T-helper 1 cell treated with Interleukin-12 subunit alpha and Interleukin-12 subunit beta and Interleukin-4 antibody, amounts not matched to agents 30 μg/mL and 1 μg/mL, for 36 hours (primary cell): Measurements from ENCODE around the gene DENND1C.

ENCODE experiments used
- H3K27ac Mint-ChIP-seq: one replicate; pipeline ENCODE4 v1.8.0; 2021; ENCODE audit warnings: mild to moderate bottlenecking, mixed read lengths
- H3K27me3 Mint-ChIP-seq: one replicate; pipeline ENCODE4 v1.8.0; 2021; ENCODE audit warnings: low read depth, mixed read lengths
- H3K36me3 Mint-ChIP-seq: one replicate; pipeline ENCODE4 v1.8.0; 2021; ENCODE audit warnings: low read depth, mixed read lengths
- H3K4me1 Mint-ChIP-seq: one replicate; pipeline ENCODE4 v1.8.0; 2021; ENCODE audit warnings: low read depth, mixed read lengths
- H3K4me3 Mint-ChIP-seq: one replicate; pipeline ENCODE4 v1.8.0; 2021; ENCODE audit warnings: mild to moderate bottlenecking, moderate library complexity, mixed read lengths
- H3K9me3 Mint-ChIP-seq: one replicate; pipeline ENCODE4 v1.8.0; 2021; ENCODE audit warnings: mixed read lengths

DENND1C gene

GRCh38 chr19:6498294-6499036 lies 16.9 kb upstream of the DENND1C start:
- no peak overlapping the region for H3K4me3 Mint-ChIP-seq
- H3K27me3 Mint-ChIP-seq, result peaks cover 18% of the 10 kb centered on the region
- no peak overlapping the region for H3K27ac Mint-ChIP-seq

GRCh38 chr19:6495947-6496346 lies 14.4 kb upstream of the DENND1C start:
- Mint-ChIP-seq H3K36me3 (peaks cover 3% of the 10 kb centered on the region), H3K4me3 (no peak overlapping the region), H3K27ac (no peak overlapping the region), H3K27me3 (peaks cover 7% of the 10 kb centered on the region), H3K9me3 (peaks cover 5% of the 10 kb centered on the region), H3K4me1 (peaks cover 9% of the 10 kb centered on the region)

More at GRCh38 chr19:6498294-6499036, 16.9 kb upstream of the DENND1C start:
- Mint-ChIP-seq H3K9me3 (no peaks in the 10 kb centered on the region), H3K4me1 (peaks cover 12% of the 10 kb centered on the region), H3K36me3 (peaks cover 2% of the 10 kb centered on the region)

- Mint-ChIP-seq H3K4me1 (peaks cover 11% of the 10 kb centered on the region), H3K36me3 (peaks cover 3% of the 10 kb centered on the region), H3K27ac (no peak overlapping the region), H3K4me3 (no peak overlapping the region), H3K9me3 (peaks cover 5% of the 10 kb centered on the region), H3K27me3 (no peaks in the 10 kb centered on the region)
Observed at GRCh38 chr19:6494438-6495036, 12.9 kb upstream of the DENND1C start.

- Mint-ChIP-seq H3K36me3 (peaks cover 3% of the 10 kb centered on the region), H3K27me3 (no peaks in the 10 kb centered on the region), H3K4me3 (no peak overlapping the region), H3K9me3 (peaks cover 5% of the 10 kb centered on the region), H3K27ac (no peak overlapping the region), H3K4me1 (peaks cover 9% of the 10 kb centered on the region)
Observed at GRCh38 chr19:6491802-6492592, 10.4 kb upstream of the DENND1C start.

GRCh38 chr19:6490134-6490533 lies 8.5 kb upstream of the DENND1C start:
- H3K4me3 Mint-ChIP-seq, result peak overlapping the region; percentile 56
- peaks cover 5% of the 10 kb centered on the region for H3K9me3 Mint-ChIP-seq
- peaks cover 9% of the 10 kb centered on the region for H3K4me1 Mint-ChIP-seq
- peaks cover 3% of the 10 kb centered on the region for H3K36me3 Mint-ChIP-seq
- H3K27ac Mint-ChIP-seq, result peak overlapping the region; percentile 37
- H3K27me3 Mint-ChIP-seq, result no peaks in the 10 kb centered on the region

GRCh38 chr19:6489278-6490061 lies 7.9 kb upstream of the DENND1C start:
- H3K9me3 Mint-ChIP-seq, result peaks cover 5% of the 10 kb centered on the region
- peak overlapping the region; percentile 56 for H3K4me3 Mint-ChIP-seq
- H3K27ac Mint-ChIP-seq, result peak overlapping the region; percentile 57

GRCh38 chr19:6484831-6485230 lies 3.2 kb upstream of the DENND1C start:
- Mint-ChIP-seq H3K9me3 (no peaks in the 10 kb centered on the region), H3K36me3 (peaks cover 2% of the 10 kb centered on the region), H3K4me1 (peaks cover 30% of the 10 kb centered on the region), H3K27ac (no peak overlapping the region), H3K27me3 (no peaks in the 10 kb centered on the region), H3K4me3 (no peak overlapping the region)

More at GRCh38 chr19:6489278-6490061, 7.9 kb upstream of the DENND1C start:
- peaks cover 9% of the 10 kb centered on the region for H3K4me1 Mint-ChIP-seq
- peaks cover 2% of the 10 kb centered on the region for H3K36me3 Mint-ChIP-seq
- H3K27me3 Mint-ChIP-seq, result no peaks in the 10 kb centered on the region

GRCh38 chr19:6484230-6484629 lies 2.6 kb upstream of the DENND1C start:
- Mint-ChIP-seq H3K9me3 (no peaks in the 10 kb centered on the region), H3K4me1 (peaks cover 26% of the 10 kb centered on the region), H3K36me3 (peaks cover 2% of the 10 kb centered on the region), H3K4me3 (no peak overlapping the region), H3K27ac (no peak overlapping the region), H3K27me3 (no peaks in the 10 kb centered on the region)

- no peak overlapping the region for H3K27ac Mint-ChIP-seq
- peaks cover 25% of the 10 kb centered on the region for H3K4me1 Mint-ChIP-seq
- H3K36me3 Mint-ChIP-seq, result peaks cover 2% of the 10 kb centered on the region
- no peaks in the 10 kb centered on the region for H3K9me3 Mint-ChIP-seq
- H3K4me3 Mint-ChIP-seq, result no peak overlapping the region
- no peaks in the 10 kb centered on the region for H3K27me3 Mint-ChIP-seq
Observed at GRCh38 chr19:6483235-6483634, 1.6 kb upstream of the DENND1C start.

- Mint-ChIP-seq H3K27me3 (no peaks in the 10 kb centered on the region), H3K27ac (peak overlapping the region; percentile 96), H3K36me3 (peaks cover 2% of the 10 kb centered on the region), H3K4me1 (peaks cover 25% of the 10 kb centered on the region), H3K9me3 (no peaks in the 10 kb centered on the region), H3K4me3 (peak overlapping the region; percentile 98)
Observed at GRCh38 chr19:6482343-6482686, 728 bp upstream of the DENND1C start.

GRCh38 chr19:6480848-6481415 lies 655 bp downstream of the DENND1C start:
- peaks cover 6% of the 10 kb centered on the region for H3K36me3 Mint-ChIP-seq
- no peaks in the 10 kb centered on the region for H3K27me3 Mint-ChIP-seq
- H3K27ac Mint-ChIP-seq, result peak overlapping the region; percentile 96
- peak overlapping the region; percentile 98 for H3K4me3 Mint-ChIP-seq
- no peaks in the 10 kb centered on the region for H3K9me3 Mint-ChIP-seq
- peaks cover 25% of the 10 kb centered on the region for H3K4me1 Mint-ChIP-seq

- Mint-ChIP-seq H3K27me3 (no peaks in the 10 kb centered on the region), H3K4me3 (peak overlapping the region; percentile 98), H3K9me3 (no peaks in the 10 kb centered on the region), H3K27ac (peak overlapping the region; percentile 96), H3K36me3 (peaks cover 7% of the 10 kb centered on the region), H3K4me1 (peaks cover 25% of the 10 kb centered on the region)
Observed at GRCh38 chr19:6479836-6480398, 1.7 kb downstream of the DENND1C start.

- Mint-ChIP-seq H3K27ac (no peak overlapping the region), H3K36me3 (peaks cover 12% of the 10 kb centered on the region), H3K4me1 (peaks cover 25% of the 10 kb centered on the region), H3K27me3 (no peaks in the 10 kb centered on the region), H3K9me3 (no peaks in the 10 kb centered on the region), H3K4me3 (no peak overlapping the region)
Observed at GRCh38 chr19:6478815-6479214, 2.8 kb downstream of the DENND1C start.
